HG03039 (cell line): ENCODE measurements around the gene HACD3.
"Not testable (repeated sequence)": the region's sequence is repeated elsewhere in the genome, so short reads cannot be mapped to it uniquely, and the experiment has no call there.

Experiments used
- ATAC-seq: cut with Tn5 transposase; IDR thresholded peaks from one replicate; pipeline ENCODE4 v1.9.1; 2021; ENCODE audit warnings: mild to moderate bottlenecking, moderate library complexity; ENCODE audit not compliant: unreplicated experiment

Gene HACD3

DNA sequence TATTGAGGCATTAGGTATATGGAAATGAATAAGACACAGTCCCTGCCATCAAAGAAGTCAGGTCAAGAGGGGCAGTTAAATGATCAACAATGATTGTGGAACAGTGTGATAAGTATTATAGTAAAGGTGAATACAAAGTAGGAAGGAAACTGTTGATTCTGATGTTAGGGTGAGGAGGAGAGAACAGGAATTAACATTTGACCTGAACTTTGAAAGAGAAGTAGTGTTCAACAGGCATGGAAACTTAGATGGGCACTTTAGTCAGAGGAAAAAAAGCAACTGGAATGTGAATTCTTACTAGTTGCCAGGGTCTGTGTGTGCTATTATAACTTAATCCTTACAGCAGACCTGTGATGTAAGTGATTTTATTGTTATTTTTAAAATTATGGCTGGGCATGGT, 17.6 kb downstream of the HACD3 start:
- ATAC-seq = no peak

DNA sequence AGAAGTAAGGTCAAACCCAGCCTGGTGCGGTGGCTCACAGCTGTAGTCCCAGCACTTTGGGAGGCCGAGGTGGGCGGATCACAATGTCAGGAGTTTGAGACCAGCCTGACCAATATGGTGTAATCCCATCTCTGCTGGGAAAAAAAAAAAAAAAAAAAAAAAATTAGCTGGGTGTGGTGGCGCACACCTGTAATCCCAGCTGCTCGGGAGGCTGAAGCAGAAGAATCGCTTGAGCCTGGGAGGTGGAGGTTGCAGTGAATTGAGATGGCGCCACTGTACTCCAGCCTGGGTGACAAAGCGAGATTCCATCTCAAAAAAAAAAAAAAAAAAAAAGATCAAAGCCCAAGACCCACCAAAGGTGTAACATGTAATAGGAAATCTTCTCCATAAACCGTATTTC, 19.0 kb downstream of the HACD3 start:
- not testable (repeated sequence) for ATAC-seq

DNA sequence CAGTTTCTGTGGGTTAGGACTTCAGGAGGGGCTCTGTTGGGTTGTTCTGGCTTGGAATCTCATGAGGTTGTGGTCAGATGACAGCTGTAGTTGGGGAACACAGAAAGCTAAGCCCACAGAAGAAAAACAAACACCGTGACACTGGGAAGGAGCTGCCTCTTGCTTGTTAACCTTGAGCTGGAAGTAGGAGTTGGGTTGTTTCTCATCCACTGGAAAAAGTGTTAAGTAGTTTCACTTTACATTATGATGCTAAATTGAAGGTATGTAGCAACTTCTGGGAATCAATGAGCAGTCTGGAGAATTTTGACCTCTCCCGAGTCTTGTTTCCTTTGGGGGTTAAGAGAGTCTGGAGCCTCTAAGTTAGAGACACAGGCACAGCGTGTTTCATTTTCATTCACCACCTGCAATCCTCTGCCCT, 20.4 kb downstream of the HACD3 start:
- ATAC-seq = no peak

DNA sequence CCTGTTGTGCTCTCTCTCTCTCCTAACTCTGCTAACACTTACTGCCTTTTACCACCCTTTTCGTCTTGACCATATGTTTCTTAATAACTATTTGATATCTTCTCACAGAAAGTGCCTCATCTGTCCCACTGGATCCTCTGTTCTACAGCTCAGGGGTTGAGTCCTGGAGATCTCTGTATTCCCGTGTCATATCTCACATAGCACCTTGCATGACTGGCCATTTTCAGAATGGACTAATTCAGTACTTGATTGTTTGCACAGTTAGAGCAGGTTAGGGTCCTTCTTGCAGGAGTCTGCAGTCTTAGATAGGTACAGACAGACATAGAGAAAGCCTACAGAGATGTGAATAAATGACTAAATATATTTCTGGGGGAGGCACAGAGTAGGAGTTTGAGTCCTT, 20.9 kb downstream of the HACD3 start:
- no peak for ATAC-seq

DNA sequence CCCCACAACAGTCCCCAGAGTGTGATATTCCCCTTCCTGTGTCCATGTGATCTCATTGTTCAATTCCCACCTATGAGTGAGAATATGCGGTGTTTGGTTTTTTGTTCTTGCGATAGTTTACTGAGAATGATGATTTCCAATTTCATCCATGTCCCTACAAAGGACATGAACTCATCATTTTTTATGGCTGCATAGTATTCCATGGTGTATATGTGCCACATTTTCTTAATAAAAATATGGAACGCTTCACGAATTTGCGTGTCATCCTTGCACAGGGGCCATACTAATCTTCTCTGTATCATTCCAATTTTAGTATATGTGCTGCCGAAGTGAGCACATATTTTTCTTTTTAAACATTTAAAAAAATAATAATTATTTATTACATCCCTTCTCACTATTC, 22.6 kb downstream of the HACD3 start:
- not testable (repeated sequence) for ATAC-seq

DNA sequence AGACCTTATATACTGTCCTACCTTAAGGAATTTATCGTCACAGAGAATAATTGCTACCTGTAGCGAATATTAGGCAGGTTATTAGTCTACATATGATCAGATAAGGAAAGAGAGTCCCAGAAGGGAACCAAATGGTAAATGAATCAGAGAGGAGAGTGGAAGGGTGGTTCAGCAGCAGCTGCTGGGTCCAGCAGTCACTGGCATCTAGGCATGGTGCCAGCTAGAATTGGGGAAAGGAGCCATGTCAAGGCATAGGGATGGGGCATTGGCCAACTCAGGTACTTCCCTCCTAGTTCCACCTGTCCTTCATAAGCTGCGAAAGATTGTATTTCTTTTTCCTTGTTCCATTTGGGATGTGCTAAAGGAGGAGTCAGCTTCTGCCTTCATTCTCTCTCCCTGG, 23.4 kb downstream of the HACD3 start:
- no peak for ATAC-seq

DNA sequence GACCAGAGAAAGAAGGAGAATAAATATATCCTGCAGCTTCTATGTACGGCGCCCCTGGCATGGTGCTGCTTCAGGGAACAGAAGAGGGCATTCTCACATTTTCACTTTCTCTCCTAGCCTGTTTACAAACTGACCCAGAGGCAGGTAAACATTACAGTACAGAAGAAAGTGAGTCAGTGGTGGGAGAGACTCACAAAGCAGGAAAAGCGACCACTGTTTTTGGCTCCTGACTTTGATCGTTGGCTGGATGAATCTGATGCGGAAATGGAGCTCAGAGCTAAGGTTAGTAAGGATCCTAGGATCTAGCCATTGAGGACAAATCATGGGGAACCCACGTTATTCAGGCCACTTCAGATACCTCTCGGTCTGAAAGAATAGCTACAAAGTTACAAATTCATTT, 26.4 kb downstream of the HACD3 start:
- no peak for ATAC-seq

DNA sequence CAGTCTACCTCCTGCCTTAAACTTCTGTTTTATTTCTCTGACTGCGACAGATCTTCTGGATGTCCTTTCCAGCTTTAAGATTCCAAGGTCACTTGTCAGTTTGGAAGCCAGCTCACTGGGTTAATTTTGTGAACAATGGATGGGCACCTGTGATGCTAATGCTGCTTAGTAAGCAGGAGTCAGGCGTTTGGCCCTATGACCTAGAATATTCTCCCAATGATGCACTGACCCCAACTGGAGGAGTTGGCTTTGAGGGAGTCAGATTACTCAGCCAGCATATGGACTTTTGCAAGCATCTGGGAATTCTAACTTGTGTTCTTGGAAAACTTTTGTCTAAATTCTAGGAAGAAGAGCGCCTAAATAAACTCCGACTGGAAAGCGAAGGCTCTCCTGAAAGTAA, 28.1 kb downstream of the HACD3 start:
- ATAC-seq = no peak

DNA sequence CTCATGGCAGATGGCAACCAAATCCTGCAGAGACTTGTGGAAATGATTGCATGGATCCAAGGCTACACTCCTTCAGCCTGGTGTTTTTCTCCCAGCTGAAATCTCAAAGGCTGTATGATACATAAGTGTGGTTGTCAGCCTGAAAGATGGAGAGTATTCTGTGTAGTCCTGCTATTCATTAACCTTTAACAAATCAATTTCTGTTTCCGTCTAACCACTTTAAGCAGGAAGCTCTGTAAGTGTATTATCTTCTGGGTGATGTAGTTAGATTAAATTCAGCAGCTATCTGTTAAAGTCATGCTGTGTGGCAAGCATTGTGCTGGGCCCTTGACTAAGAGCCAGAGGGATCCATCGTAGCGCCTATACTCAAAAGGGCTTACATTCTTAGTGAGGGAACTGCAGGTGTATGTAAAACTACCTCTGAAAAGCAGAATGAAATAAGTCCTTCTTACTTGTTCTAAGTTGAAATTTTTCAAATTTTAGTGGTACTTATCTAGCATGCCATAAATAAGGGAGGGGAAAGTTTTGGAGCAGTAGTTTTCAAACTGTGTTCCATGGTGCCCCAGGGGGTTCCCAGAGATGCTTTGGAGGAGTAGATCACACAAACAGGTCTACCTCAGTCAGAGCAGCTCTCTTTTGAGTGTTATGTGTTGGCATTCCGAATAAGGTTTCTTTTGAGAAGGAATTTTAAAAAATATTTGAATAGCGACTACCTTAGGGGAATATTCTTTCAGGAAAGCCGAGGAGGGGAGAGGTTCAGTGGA, 28.9 kb downstream of the HACD3 start:
- no peak for ATAC-seq

DNA sequence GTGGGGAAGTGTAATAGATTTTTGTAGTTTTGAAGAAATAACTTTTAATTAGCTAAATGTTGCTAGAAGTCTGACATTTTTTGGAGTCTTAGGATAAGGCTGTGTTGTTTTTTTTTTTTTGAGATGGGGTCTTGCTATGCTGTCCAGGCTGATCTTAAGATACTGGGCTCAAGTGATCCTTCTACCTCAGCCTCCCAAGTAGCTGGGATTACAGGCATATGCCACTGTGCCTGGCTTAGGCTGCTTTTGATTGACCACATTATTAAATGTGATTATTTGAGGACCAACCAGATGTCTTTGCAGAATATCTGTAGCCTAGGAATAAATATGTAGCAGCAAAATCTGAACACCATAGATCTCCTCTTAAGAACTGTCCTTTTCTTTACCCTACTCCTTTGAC, 29.7 kb downstream of the HACD3 start:
- no peak for ATAC-seq

DNA sequence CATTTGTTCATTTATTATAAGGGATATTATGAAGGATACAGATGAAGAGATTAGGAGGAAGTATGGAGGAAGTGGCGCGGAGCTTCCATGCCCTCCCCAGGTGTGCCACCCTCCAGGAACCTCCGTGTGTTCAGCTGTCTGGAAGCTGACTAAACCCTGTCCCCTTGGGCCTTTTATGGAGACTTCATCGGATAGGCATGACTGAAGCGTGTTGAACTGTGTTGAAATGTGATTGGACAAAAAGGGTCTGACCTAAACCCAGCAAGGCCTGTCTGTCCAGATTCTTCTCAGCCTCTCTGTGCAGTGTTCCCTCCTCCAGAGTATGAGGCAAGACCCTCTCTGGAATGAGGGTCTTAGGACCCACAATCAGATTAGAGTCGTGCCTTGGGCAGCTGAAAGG, 31.7 kb downstream of the HACD3 start:
- ATAC-seq = no peak

DNA sequence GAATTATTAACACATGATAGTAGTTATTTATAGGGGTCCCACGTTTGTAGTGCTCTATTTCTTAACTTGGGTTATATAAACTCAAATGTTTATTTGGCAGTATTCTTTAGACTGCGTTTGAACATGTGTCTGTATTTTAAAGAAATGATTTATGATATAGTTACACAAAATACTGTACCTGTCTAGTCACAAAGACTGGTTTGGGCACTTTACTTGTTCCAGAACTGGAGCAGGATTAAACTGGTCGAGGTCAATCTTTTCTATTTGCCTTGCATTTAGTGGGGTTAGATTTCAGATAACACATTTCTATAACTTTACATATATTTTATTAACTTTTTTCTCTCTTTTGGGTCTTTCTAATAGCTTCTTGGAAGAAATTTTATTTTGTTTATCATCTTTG, 39.5 kb downstream of the HACD3 start:
- ATAC-seq = no peak

DNA sequence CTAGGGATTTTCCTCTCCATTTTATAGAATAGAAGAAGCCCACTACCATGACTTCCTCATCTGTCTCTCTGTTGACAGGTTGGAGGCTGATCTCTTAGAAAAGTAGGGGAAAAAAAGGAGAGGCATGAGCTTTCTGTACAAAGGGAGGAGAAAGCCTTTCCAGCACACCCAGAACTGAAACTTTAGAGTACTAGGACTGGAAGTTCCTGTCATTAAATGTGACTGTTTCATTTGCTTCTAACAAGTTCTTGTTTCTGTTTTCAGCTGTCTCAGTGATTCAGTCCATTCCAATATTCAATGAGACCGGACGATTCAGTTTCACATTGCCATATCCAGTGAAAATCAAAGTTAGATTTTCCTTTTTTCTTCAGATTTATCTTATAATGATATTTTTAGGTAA, 41.7 kb downstream of the HACD3 start:
- ATAC-seq = no peak

DNA sequence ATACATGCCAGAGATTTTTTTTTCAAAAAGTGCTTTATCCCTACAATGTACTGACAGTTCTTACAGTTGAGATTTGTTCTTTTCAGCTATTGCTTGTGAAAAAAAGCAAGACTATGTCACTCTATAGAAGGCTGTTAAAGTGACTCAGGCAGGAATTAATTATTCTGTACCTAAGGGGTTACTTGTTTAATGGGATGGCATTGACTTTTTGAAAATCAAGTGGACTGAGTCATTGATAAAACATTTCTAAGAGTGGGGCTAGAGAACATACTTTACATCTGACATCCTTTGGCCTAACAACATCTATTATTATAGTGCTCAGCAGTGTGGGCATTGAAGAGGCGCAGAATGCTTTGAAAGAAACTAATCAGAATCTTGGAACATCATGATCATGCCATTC, 46.4 kb downstream of the HACD3 start:
- ATAC-seq = no peak

DNA sequence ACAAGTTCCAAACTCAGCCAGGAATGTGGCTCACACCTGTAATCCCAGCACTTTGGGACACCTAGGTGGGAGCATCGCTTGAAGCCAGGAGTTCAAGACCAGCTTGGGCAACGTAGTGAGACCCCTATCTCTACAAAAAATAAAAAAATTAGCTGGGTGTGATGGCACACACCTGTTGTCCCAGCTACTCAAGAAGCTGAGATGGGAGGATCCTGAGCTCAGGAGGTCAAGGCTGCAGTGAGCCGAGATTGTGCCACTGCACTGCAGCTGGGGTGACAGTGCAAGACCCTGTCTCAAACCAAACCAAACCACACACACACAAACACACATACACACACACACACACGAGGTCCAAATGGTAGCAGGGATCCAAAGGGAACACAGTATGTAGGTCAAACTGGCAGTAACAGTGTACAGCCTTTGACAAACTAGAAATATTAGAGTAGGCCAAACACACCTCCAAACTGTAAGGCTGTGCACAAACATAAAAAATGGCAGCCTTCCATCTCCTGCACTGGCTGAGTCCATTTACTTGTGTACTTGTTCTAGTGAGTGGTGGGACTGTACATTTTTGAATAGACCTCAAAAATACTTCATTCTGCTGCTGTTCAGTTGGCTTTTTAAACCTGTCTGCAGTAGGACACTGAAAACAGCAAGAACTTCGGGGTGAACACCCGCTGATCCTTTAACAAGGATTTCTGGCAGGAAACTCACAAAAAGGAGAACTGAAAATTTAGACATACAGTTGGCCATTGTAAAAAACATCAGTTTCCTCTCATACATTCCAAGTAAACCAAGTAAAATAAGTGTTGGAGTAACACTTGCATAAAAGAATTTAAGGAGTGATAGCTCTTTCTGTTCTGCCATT, 47.1 kb downstream of the HACD3 start:
- ATAC-seq = no peak

DNA sequence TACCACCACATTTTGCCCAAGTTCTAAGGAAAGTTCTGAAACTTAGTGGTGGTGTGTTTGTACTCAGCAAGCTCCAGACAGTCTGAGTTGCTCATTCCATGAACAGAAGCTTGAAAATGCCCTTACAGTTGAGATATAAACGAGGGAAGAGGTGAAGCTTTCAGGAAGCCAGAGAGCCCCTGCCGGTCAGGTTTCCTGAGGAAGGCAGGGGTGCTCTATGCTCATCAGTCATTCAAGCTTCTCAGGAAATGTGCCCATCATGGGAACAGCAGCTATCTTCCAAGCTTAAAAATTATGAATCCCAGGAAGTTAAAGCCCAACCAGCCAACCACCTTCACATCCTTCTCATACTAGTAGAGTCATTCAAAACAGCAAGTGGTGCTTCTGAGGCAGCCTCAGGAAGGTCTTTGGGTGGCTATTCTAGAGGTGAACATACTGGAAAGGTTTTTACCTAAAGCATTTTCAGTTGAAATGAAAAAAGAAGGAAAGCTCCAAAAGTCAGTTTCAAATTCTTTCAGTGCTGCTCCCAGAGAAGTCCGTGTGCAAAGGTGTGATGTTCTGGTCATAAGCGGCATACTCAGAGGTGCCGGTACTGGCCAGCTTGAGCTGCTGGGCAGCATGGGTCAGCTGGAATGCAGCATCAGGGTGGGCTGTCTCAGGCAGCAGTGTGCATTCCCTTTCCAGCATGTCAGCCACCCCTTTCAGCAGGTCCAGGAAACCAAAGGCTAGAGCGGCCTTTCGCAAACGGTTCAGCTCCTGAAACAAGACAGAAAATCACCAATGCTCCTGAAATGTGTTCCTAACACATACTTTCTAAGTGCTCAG, 48.9 kb downstream of the HACD3 start:
- no peak for ATAC-seq

DNA sequence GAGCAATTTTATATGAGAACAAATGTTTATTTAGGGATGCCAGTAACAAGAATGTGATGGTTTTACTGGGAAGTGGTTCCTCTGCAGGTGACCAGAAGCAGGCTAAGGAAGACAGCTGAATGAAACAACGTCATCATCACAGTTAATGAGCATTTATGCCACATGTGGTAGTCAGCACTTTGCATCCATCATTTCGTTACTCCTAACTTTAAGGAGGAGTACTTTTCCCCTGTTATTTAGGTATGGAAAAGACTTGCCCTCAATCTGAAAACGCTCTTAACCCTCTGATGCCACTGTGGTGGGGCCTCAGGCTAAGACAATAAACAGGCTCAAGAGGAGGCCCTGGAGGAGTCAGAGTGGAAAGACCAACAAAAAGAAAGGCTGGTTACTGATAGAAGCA, 49.5 kb downstream of the HACD3 start:
- ATAC-seq = no peak

DNA sequence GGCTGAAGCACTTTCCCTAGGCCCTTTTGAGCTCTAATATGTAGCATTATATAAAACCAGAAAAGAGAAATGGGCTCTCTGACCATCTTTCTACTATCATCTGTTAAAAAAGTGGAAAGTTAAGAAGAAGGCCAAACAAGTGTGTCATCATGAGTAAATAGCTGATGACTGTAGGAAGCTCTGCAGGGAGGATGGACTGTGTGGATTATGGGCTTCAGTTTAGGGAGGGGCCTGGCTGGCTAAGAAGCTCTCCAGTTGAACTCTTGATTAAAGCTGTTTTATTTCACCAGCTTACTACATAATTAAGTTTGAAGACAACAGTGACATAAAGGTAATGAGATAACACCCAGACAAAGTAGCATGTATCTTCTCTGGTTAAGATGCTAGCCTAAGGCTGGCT, 50.0 kb downstream of the HACD3 start:
- no peak for ATAC-seq

DNA sequence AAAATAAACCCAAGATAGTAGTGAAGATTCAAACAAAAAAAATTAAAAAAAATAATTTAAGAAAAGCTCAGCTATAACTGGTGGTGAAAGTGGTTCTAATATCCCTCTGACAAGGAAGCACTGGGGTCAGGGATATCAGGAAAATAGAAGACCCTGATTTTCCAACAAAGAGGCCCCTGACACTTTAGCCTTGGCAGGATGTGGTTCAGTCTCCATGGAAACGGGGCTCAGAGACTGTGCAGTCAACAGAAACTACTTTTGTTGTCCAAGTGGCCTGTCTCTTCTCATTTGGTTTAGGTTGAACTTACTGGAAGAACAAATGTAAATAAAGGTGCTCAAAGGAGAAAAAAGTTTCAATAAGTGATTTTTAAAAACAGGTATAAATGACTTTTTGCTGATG, 53.4 kb downstream of the HACD3 start:
- no peak for ATAC-seq

DNA sequence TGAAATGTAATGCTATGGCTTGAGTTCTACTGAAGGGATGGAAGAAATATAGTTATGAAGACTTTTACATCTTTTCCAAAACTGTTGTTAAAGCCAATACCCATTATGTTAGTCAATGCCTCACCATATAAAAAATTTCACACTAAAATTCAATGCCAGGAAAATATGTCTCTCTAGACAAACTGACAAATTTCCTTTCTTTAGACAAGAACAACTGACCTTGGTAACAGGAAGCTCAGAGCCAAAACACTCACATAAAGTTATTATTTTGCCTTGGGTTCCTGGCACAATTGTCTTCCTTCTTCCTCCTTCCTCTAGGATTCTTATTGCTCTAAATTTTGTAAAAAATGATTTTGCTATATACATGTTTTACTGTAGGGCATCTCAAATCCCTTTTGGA, 54.0 kb downstream of the HACD3 start:
- no peak for ATAC-seq

DNA sequence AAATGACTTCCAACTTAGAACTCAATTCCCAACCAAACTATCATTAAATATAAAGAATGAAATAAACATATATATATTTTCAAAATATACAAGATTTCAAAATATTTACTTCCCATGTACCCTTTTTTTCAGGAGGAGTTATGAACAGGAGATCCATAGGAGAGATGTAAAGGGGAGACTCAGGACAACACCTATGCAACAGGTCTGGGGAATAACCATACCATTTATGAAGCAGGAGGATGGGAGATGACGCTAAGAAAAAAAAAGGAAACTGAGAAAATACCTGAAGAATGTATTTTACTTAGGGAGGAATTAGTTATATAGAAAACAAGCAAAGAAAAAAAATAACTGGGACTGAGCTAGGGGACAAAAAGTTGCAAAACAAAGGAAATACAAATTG, 56.8 kb downstream of the HACD3 start:
- ATAC-seq = no peak

DNA sequence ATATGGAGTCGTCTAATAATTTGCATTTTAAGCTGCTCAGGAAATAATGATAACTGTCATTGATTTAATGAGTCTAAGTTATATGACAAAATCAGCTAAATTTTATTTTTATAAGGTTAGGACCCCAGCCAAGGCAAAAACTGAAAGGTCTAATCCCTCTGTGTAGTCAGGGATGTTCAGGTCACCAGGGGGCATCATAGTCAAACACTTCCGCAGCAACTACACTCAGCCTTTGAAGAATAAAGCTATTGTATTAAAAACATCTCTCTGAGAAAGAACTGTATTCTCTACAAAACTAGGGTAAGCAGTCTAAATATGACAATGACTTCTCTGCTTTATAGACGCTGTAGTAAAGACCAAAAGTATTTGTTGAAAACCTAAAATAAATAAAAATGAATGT, 65.7 kb downstream of the HACD3 start:
- no peak for ATAC-seq
